ENCODE results near the gene HOXA1. TPM values are rescaled to one million over a fixed set of nuclear protein-coding genes. Genes with fewer than 3 reads are reported as not detected.
A peak's percentile ranks its signal among the peaks of the same experiment; 100 is the strongest.

The HOXA1 gene
- total and polyA plus RNA-seq, 2 experiments from 2014 or later, result 0.07 to 0.42 TPM

GRCh38 chr7:27110186-27111031, 14.6 kb upstream of the HOXA1 start:
- no peak overlapping the region for H3K4me3 ChIP-seq
- H3K27me3 ChIP-seq, result peaks cover 100% of the 10 kb centered on the region
- no peaks in the 10 kb centered on the region for H3K36me3 ChIP-seq
- H3K27ac ChIP-seq, result no peak overlapping the region
- peaks cover 19% of the 10 kb centered on the region for H3K4me1 ChIP-seq (ENCODE audit: low read depth)
- no peaks in the 10 kb centered on the region for H3K9me3 ChIP-seq (ENCODE audit: low read depth)
- DNase-seq (ENCODE audit: low read depth in 1 of 2, low spot score in 1 of 2), result no peak
- TF ChIP-seq CTCF (IDR thresholded peaks at IDR 0.05; ENCODE audit: low read depth, low read length), result no peak

GRCh38 chr7:27109466-27110185, 13.8 kb upstream of the HOXA1 start:
- TF ChIP-seq CTCF (IDR thresholded peaks at IDR 0.05; ENCODE audit: low read depth, low read length), result no peak
- H3K4me1 ChIP-seq (ENCODE audit: low read depth), result peaks cover 19% of the 10 kb centered on the region
- H3K36me3 ChIP-seq, result no peaks in the 10 kb centered on the region
- H3K4me3 ChIP-seq, result no peak overlapping the region
- peaks cover 100% of the 10 kb centered on the region for H3K27me3 ChIP-seq
- H3K27ac ChIP-seq, result no peak overlapping the region
- no peaks in the 10 kb centered on the region for H3K9me3 ChIP-seq (ENCODE audit: low read depth)
- DNase-seq (ENCODE audit: low read depth in 1 of 2, low spot score in 1 of 2), result no peak

- Histone ChIP-seq H3K9me3 (ENCODE audit: low read depth) (no peaks in the 10 kb centered on the region), H3K4me1 (ENCODE audit: low read depth) (peaks cover 14% of the 10 kb centered on the region), H3K27ac (no peak overlapping the region), H3K4me3 (no peak overlapping the region), H3K27me3 (peaks cover 100% of the 10 kb centered on the region), H3K36me3 (no peaks in the 10 kb centered on the region)
- peak in 1 of 2 donors; percentile 39 for DNase-seq (ENCODE audit: low read depth in 1 of 2, low spot score in 1 of 2)
- no peak for TF ChIP-seq CTCF (IDR thresholded peaks at IDR 0.05; ENCODE audit: low read depth, low read length)
These were observed 12.8 kb upstream of the HOXA1 start for GRCh38 chr7:27108390-27109127.

- no peak for DNase-seq (ENCODE audit: low read depth in 1 of 2, low spot score in 1 of 2)
- H3K9me3 ChIP-seq (ENCODE audit: low read depth), result no peaks in the 10 kb centered on the region
- H3K27ac ChIP-seq, result no peak overlapping the region
- H3K4me1 ChIP-seq (ENCODE audit: low read depth), result peaks cover 12% of the 10 kb centered on the region
- peaks cover 100% of the 10 kb centered on the region for H3K27me3 ChIP-seq
- H3K36me3 ChIP-seq, result no peaks in the 10 kb centered on the region
- H3K4me3 ChIP-seq, result no peak overlapping the region
- no peak for TF ChIP-seq CTCF (IDR thresholded peaks at IDR 0.05; ENCODE audit: low read depth, low read length)
These were observed 11.9 kb upstream of the HOXA1 start for GRCh38 chr7:27107391-27108381.

Data from cardiac muscle cell (in vitro differentiated cells and primary cell).